Caco-2 (cell line): ENCODE measurements around the gene CLSTN1. TPM values are rescaled to one million over a fixed set of nuclear protein-coding genes. Genes with fewer than 3 reads are reported as not detected.

Source experiments
- BruUV-seq: library from RNA; stranded (reverse); fragments of 400-500 nt; replicated peaks from 2 replicates; lab custom pipeline; 2021; lab: Mats Ljungman, UMichigan
- CTCF ChIA-PET: fragments of 300-600 bp; sonication (Branson Sonifier 250); formaldehyde crosslinking; loops from one replicate; lab custom pipeline; 2022; ENCODE audit warnings: antibody characterized with exemption; lab: Charles Lee
- POLR2A ChIA-PET: fragments of 300-600 bp; sonication (Branson Sonifier 250); formaldehyde crosslinking; loops from one replicate; lab custom pipeline; 2022; ENCODE audit warnings: antibody characterized with exemption; lab: Charles Lee
- DNase-seq, 2 experiments: peaks; one replicate each; pipeline versions ENCODE4 v3.0.0 to v3.0.0-alpha.2; 2020 to 2022
- H3K27me3 ChIP-seq: replicated peaks from 2 replicates; pipeline ENCODE4 v1.6.0; 2011; ENCODE audit warnings: low read length; ENCODE audit not compliant: control insufficient read depth, insufficient read depth
- H3K36me3 ChIP-seq: 2 replicates; pipeline ENCODE4 v1.5.1; 2011; ENCODE audit warnings: low read length; ENCODE audit not compliant: control insufficient read depth, insufficient read depth
- H3K4me1 ChIP-seq: fragments of 250-450 bp; sonication (Bioruptor Pico); 2 replicates; pipeline ENCODE4 v1.5.1; 2020; ENCODE audit warnings: mild to moderate bottlenecking
- H3K4me3 ChIP-seq: 2 replicates; pipeline ENCODE4 v1.5.1; 2011; ENCODE audit warnings: low read depth, mild to moderate bottlenecking, control low read depth, low read length
- H3K9me3 ChIP-seq: fragments of 250-450 bp; sonication (Bioruptor Pico); 2 replicates; pipeline ENCODE4 v1.5.1; 2020; ENCODE audit warnings: mild to moderate bottlenecking, moderate library complexity
- H3K27ac Mint-ChIP-seq: one replicate; pipeline ENCODE4 v1.8.0; 2022; ENCODE audit warnings: mixed read lengths; ENCODE audit not compliant: unreplicated experiment
- H3K27me3 Mint-ChIP-seq: one replicate; pipeline ENCODE4 v1.8.0; 2022; ENCODE audit warnings: mixed read lengths; ENCODE audit not compliant: insufficient read depth, unreplicated experiment
- H3K36me3 Mint-ChIP-seq: one replicate; pipeline ENCODE4 v1.8.0; 2022; ENCODE audit warnings: mild to moderate bottlenecking, mixed read lengths; ENCODE audit not compliant: insufficient read depth, unreplicated experiment
- H3K4me1 Mint-ChIP-seq: one replicate; pipeline ENCODE4 v1.8.0; 2022; ENCODE audit warnings: low read depth, mixed read lengths; ENCODE audit not compliant: unreplicated experiment
- H3K4me3 Mint-ChIP-seq: one replicate; pipeline ENCODE4 v1.8.0; 2022; ENCODE audit warnings: mild to moderate bottlenecking, moderate library complexity, mixed read lengths; ENCODE audit not compliant: unreplicated experiment
- H3K9me3 Mint-ChIP-seq: one replicate; pipeline ENCODE4 v1.8.0; 2022; ENCODE audit warnings: mixed read lengths; ENCODE audit not compliant: unreplicated experiment
- intact Hi-C: fragments of 100-400 bp; cut with micrococcal nuclease; formaldehyde crosslinking; loops from one replicate; pipeline ENCODE4 v1.10.0; 2022; ENCODE audit not compliant: unreplicated experiment
- total RNA-seq: library from RNA; stranded (reverse); gene quantifications from 2 replicates; pipeline ENCODE4 v1.2.3, GENCODE V29; 2022
- TF ChIP-seq, protein P1 (sequence below), 2 experiments: fragments of 200-600 bp in 1 of 2; IDR thresholded peaks; 1 replicate in 1 of 2; 2 replicates in 1 of 2; pipeline versions ENCODE4 v1.5.1 to v1.8.0; 2011 to 2022; ENCODE audit warnings: antibody characterized with exemption in 1 of 2, control low read depth in 1 of 2, inconsistent platforms in 1 of 2, low read depth in 1 of 2, low read length in 1 of 2, mild to moderate bottlenecking in 1 of 2, moderate library complexity in 1 of 2; ENCODE audit not compliant: insufficient read depth in 1 of 2, severe bottlenecking in 1 of 2, unreplicated experiment in 1 of 2

Gene CLSTN1
- total RNA-seq, 1 experiment from 2014 or later, result 102 TPM

- Histone ChIP-seq H3K27me3 (no peaks in the 10 kb centered on the region), H3K36me3 (peaks cover under 1% of the 10 kb centered on the region), H3K9me3 (peaks cover 1% of the 10 kb centered on the region; the same call in 1 of the 2 replicates), H3K4me3 (no peak overlapping the region), H3K4me1 (no peaks in the 10 kb centered on the region)
- no peak overlapping the region for H3K4me3 Mint-ChIP-seq
- BruUV-seq, result no TSS peak
- peaks cover 61% of the 10 kb centered on the region for H3K36me3 Mint-ChIP-seq
- no peak overlapping the region for H3K27ac Mint-ChIP-seq
- no peaks in the 10 kb centered on the region for H3K27me3 Mint-ChIP-seq
- POLR2A ChIA-PET, result no interaction called here
- TF ChIP-seq, protein P1, sequence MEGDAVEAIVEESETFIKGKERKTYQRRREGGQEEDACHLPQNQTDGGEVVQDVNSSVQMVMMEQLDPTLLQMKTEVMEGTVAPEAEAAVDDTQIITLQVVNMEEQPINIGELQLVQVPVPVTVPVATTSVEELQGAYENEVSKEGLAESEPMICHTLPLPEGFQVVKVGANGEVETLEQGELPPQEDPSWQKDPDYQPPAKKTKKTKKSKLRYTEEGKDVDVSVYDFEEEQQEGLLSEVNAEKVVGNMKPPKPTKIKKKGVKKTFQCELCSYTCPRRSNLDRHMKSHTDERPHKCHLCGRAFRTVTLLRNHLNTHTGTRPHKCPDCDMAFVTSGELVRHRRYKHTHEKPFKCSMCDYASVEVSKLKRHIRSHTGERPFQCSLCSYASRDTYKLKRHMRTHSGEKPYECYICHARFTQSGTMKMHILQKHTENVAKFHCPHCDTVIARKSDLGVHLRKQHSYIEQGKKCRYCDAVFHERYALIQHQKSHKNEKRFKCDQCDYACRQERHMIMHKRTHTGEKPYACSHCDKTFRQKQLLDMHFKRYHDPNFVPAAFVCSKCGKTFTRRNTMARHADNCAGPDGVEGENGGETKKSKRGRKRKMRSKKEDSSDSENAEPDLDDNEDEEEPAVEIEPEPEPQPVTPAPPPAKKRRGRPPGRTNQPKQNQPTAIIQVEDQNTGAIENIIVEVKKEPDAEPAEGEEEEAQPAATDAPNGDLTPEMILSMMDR (IDR thresholded peaks at IDR 0.05; ENCODE audit: insufficient read depth in 1 of 2, low read depth in 1 of 2, low read length in 1 of 2, severe bottlenecking in 1 of 2, unreplicated experiment in 1 of 2), result no peak
- DNase-seq, result no peak
- H3K4me1 Mint-ChIP-seq, result no peaks in the 10 kb centered on the region
- CTCF ChIA-PET, result no interaction called here
- intact Hi-C loops, result loop anchor here (10.0 kb wide), 1 partner anchor 136 kb away; no protein-coding TSS in a partner anchor
- H3K9me3 Mint-ChIP-seq, result no peaks in the 10 kb centered on the region
Measured at GRCh38 chr1:9728451-9729295, 95.1 kb downstream of the CLSTN1 start.

DNA sequence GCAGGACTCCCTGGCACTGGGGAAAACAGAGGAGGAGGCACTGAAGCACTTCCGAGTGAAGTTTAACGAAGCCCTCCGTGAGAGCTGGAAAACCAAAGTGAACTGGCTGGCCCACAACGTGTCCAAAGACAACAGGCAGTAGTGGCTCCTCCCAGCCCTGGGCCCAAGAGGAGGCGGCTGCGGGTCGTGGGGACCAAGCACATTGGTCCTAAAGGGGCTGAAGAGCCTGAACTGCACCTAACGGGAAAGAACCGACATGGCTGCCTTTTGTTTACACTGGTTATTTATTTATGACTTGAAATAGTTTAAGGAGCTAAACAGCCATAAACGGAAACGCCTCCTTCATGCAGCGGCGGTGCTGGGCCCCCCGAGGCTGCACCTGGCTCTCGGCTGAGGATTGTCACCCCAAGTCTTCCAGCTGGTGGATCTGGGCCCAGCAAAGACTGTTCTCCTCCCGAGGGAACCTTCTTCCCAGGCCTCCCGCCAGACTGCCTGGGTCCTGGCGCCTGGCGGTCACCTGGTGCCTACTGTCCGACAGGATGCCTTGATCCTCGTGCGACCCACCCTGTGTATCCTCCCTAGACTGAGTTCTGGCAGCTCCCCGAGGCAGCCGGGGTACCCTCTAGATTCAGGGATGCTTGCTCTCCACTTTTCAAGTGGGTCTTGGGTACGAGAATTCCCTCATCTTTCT is 96.7 kb downstream of the CLSTN1 start:
- peaks cover 49% of the 10 kb centered on the region for H3K36me3 Mint-ChIP-seq
- Histone ChIP-seq H3K9me3 (peaks cover 6% of the 10 kb centered on the region), H3K27me3 (no peaks in the 10 kb centered on the region), H3K4me1 (no peaks in the 10 kb centered on the region), H3K36me3 (no peaks in the 10 kb centered on the region; the same call in 1 of the 2 replicates), H3K4me3 (no peak overlapping the region)
- no peak overlapping the region for H3K4me3 Mint-ChIP-seq
- no peak overlapping the region for H3K27ac Mint-ChIP-seq
- POLR2A ChIA-PET, result interaction anchor here (0.6 kb wide), 1 partner anchor 11 kb away, joined by 3 read pairs; no protein-coding TSS in a partner anchor
- H3K27me3 Mint-ChIP-seq, result no peaks in the 10 kb centered on the region
- CTCF ChIA-PET, result no interaction called here
- DNase-seq, result no peak
- intact Hi-C loops, result loop anchor here (10.0 kb wide), 1 partner anchor 138 kb away; no protein-coding TSS in a partner anchor
- TF ChIP-seq, protein P1 (IDR thresholded peaks at IDR 0.05; ENCODE audit: insufficient read depth in 1 of 2, low read depth in 1 of 2, low read length in 1 of 2, severe bottlenecking in 1 of 2, unreplicated experiment in 1 of 2), result no peak
- BruUV-seq, result no TSS peak
- H3K9me3 Mint-ChIP-seq, result no peaks in the 10 kb centered on the region
- no peaks in the 10 kb centered on the region for H3K4me1 Mint-ChIP-seq

- H3K9me3 ChIP-seq, result peaks cover 6% of the 10 kb centered on the region
- Mint-ChIP-seq H3K4me3 (no peak overlapping the region), H3K36me3 (peaks cover 42% of the 10 kb centered on the region), H3K9me3 (no peaks in the 10 kb centered on the region), H3K27me3 (no peaks in the 10 kb centered on the region), H3K27ac (no peak overlapping the region), H3K4me1 (no peaks in the 10 kb centered on the region)
- no peak overlapping the region for H3K4me3 ChIP-seq
- no peaks in the 10 kb centered on the region; the same call in 1 of the 2 replicates for H3K36me3 ChIP-seq
- no TSS peak for BruUV-seq
- TF ChIP-seq, protein P1 (IDR thresholded peaks at IDR 0.05; ENCODE audit: insufficient read depth in 1 of 2, low read depth in 1 of 2, low read length in 1 of 2, severe bottlenecking in 1 of 2, unreplicated experiment in 1 of 2), result no peak
- no peak for DNase-seq
- H3K4me1 ChIP-seq, result no peaks in the 10 kb centered on the region
- intact Hi-C loops, result loop anchor here (10.0 kb wide), 1 partner anchor 138 kb away; no protein-coding TSS in a partner anchor
- ChIA-PET CTCF (no interaction called here), POLR2A (no interaction called here)
- no peaks in the 10 kb centered on the region for H3K27me3 ChIP-seq
Measured at GRCh38 chr1:9726406-9726805, 97.4 kb downstream of the CLSTN1 start.
